Measurements from ENCODE around the gene SMS. TPM values are rescaled to one million over a fixed set of nuclear protein-coding genes. Genes with fewer than 3 reads are reported as not detected.

SMS gene
- total and polyA plus RNA-seq, 2 of the 4 experiments (the other 2 are of a cell fraction) = 176 to 230 TPM

DNA sequence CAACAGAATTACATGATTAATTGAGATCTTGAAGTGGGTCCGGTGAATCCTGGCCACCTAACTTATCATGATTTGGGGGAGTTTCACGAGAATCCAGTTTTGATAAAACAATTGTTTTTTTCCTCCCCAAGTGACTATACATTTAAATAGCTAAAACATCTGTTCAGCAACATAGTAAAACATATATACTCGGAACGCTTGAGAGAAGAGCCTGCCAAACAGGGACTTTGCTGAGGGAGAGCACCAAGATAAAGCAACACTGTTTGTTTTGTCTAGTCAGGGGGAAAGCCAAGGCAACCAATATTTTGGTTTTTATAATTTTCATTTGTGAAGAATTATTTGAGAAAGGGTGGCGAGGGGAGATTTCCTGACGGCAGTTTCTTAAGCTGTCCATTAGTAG lies 92.0 kb downstream of the SMS start:
- WGBS, 2 experiments (ENCODE audit: extremely low coverage in 2 of 2, insufficient read length in 1 of 2) = 29% methylated on average over 2 of the region's 6 CpGs; no CpG with 5 or more reads in 1 of the 2 experiments

More for the DNA sequence above, 92.0 kb downstream of the SMS start:
- H3K4me2 ChIP-seq (ENCODE audit: low read depth, low read length) = no peak overlapping the region
- intact Hi-C loops (cut with micrococcal nuclease) (no loop called here), dilution Hi-C loops (cut with HindIII; ENCODE audit: low sequenced_read_pairs, unreplicated experiment) (no loop called here), in situ Hi-C loops (cut with MboI; ENCODE audit: low sequenced_read_pairs) (no loop called here)
- H3K9ac ChIP-seq (ENCODE audit: low read depth, low read length) = no peak overlapping the region
- ATAC-seq (ENCODE audit: low read depth) (no peak), DNase-seq (no peak)
- no peaks in the 10 kb centered on the region for H3K27me3 ChIP-seq (ENCODE audit: control insufficient read depth, insufficient read depth, low read length)
- H3K9me1 ChIP-seq (ENCODE audit: insufficient read depth, low read length) = no peaks in the 10 kb centered on the region
- no peak overlapping the region for H3K18ac ChIP-seq (ENCODE audit: low read depth, low read length)
- H2AFZ ChIP-seq (replicated peaks; ENCODE audit: low read length, poor library complexity) = no peak overlapping the region
- H3K9me3 ChIP-seq (ENCODE audit: control insufficient read depth, insufficient read depth, low read length) = no peaks in the 10 kb centered on the region
- ChIA-PET POLR2A (ENCODE audit: unreplicated experiment) (no interaction called here), CTCF (no interaction called here)
- no peak overlapping the region for H4K8ac ChIP-seq (ENCODE audit: low read depth in 2 of 2, low read length in 2 of 2)
- H2AK9ac ChIP-seq (replicated peaks; ENCODE audit: low read depth, low read length, poor library complexity) = no peak overlapping the region
- H3K56ac ChIP-seq (ENCODE audit: extremely low read depth, insufficient read depth, low read length) = no peak overlapping the region
- H2BK15ac ChIP-seq (ENCODE audit: low read depth, low read length) = no peak overlapping the region
- H2BK5ac ChIP-seq (ENCODE audit: low read depth, low read length, poor library complexity, severe bottlenecking) = no peak overlapping the region
- no TSS peak for BruUV-seq (replicated peaks)
- TF ChIP-seq RCOR1 (IDR thresholded peaks at IDR 0.05; ENCODE audit: insufficient replicate concordance, low read length) = no peak
- H3K23ac ChIP-seq (ENCODE audit: low read depth, low read length) = no peak overlapping the region
- no peaks in the 10 kb centered on the region for H4K20me1 ChIP-seq (ENCODE audit: insufficient read depth, low read length)
- H2BK120ac ChIP-seq (ENCODE audit: low read depth, low read length) = no peak overlapping the region
- no peak overlapping the region for H2BK20ac ChIP-seq (ENCODE audit: low read depth, low read length)
- H3K4ac ChIP-seq (ENCODE audit: low read depth, low read length) = no peak overlapping the region
- H3K14ac ChIP-seq (replicated peaks; ENCODE audit: low read depth, low read length) = no peak overlapping the region
- no peak overlapping the region for H4K91ac ChIP-seq (ENCODE audit: insufficient read depth, low read depth, low read length)
- H3K4me1 ChIP-seq (ENCODE audit: control insufficient read depth, insufficient read depth, low read length) = no peaks in the 10 kb centered on the region
- H2AK5ac ChIP-seq (ENCODE audit: low read depth, low read length) = no peak overlapping the region
- no peaks in the 10 kb centered on the region for H3K79me1 ChIP-seq (ENCODE audit: low read depth in 1 of 2, low read length in 2 of 2)
- H3K4me3 ChIP-seq (ENCODE audit: insufficient read depth, low read depth, low read length) = no peak overlapping the region
- H4K5ac ChIP-seq (ENCODE audit: low read depth, low read length) = no peak overlapping the region
- H3K27ac ChIP-seq (ENCODE audit: insufficient read depth, low read length) = no peak overlapping the region
- no peaks in the 10 kb centered on the region for H3K36me3 ChIP-seq (ENCODE audit: control insufficient read depth, insufficient read depth, low read length)
